ENCODE data around the gene NAPEPLD. TPM values are rescaled to one million over a fixed set of nuclear protein-coding genes. Genes with fewer than 3 reads are reported as not detected.
"Not testable (repeated sequence)": the region's sequence is repeated elsewhere in the genome, so short reads cannot be mapped to it uniquely, and the experiment has no call there.

The NAPEPLD gene
- total RNA-seq, 6 experiments from 2014 or later, result 5.8 to 24.6 (median 8.1) TPM

GRCh38 chr7:103159072-103159471 is 10.2 kb upstream of the NAPEPLD start:
- intact Hi-C loops (cut with DNase I); H3K9me3 ChIP-seq; ATAC-seq; H3K36me3 ChIP-seq; DNase-seq; H3K27me3 ChIP-seq; H3K4me3 ChIP-seq; H3K27ac ChIP-seq: not testable (repeated sequence)
- peaks cover 0 to 11% (median 0%) of the 10 kb centered on the region in 4 donors for H3K4me1 ChIP-seq
- WGBS (ENCODE audit: insufficient coverage, low coverage, low lambda C conversion rate, missing lambda C conversion rate), result 75% methylated on average over 1 of the region's 1 CpG

- 34% methylated on average over 8 of the region's 8 CpGs for WGBS (ENCODE audit: insufficient coverage, low coverage, low lambda C conversion rate, missing lambda C conversion rate)
- peak overlapping the region in 2 of 3 donors; percentile 34 to 83 for H3K27ac ChIP-seq
- peak overlapping the region in 1 of 3 donors; percentile 35 for H3K4me3 ChIP-seq
- H3K36me3 ChIP-seq; intact Hi-C loops (cut with DNase I); H3K9me3 ChIP-seq; DNase-seq; H3K27me3 ChIP-seq: not testable (repeated sequence)
- ATAC-seq, result peak in 2 of 4 donors; percentile 12 to 55
- peaks cover 0 to 40% (median 13%) of the 10 kb centered on the region in 4 donors for H3K4me1 ChIP-seq
These were observed 6.6 kb upstream of the NAPEPLD start for GRCh38 chr7:103155331-103156024.

GRCh38 chr7:103154042-103154441 is 5.1 kb upstream of the NAPEPLD start:
- intact Hi-C loops (cut with DNase I), result no loop called here
- peak overlapping the region in 2 of 3 donors; percentile 9 to 35 for H3K4me3 ChIP-seq
- peaks cover 0 to 46% (median 14%) of the 10 kb centered on the region in 4 donors for H3K4me1 ChIP-seq
- peak overlapping the region; percentile 30 to 93 (median 83) for H3K27ac ChIP-seq
- DNase-seq (no peak), ATAC-seq (peak in 1 of 4 donors; percentile 1)
- H3K9me3 ChIP-seq, result no peaks in the 10 kb centered on the region
- 54% methylated on average over 6 of the region's 6 CpGs for WGBS (ENCODE audit: insufficient coverage, low coverage, low lambda C conversion rate, missing lambda C conversion rate)
- TF ChIP-seq POLR2A (IDR thresholded peaks at IDR 0.05) (no peak), CTCF (IDR thresholded peaks at IDR 0.05) (no peak)
- no peaks in the 10 kb centered on the region for H3K27me3 ChIP-seq
- H3K36me3 ChIP-seq, result no peaks in the 10 kb centered on the region

- DNase-seq, result peak in 1 of 3 donors; percentile 58
- Histone ChIP-seq H3K4me1 (peaks cover 0 to 46% (median 14%) of the 10 kb centered on the region in 4 donors), H3K27ac (peak overlapping the region; percentile 30 to 93 (median 83)), H3K4me3 (peak overlapping the region in 2 of 3 donors; percentile 31 to 35)
- H3K36me3 ChIP-seq; H3K27me3 ChIP-seq; H3K9me3 ChIP-seq; ATAC-seq; intact Hi-C loops (cut with DNase I): not testable (repeated sequence)
- WGBS (ENCODE audit: insufficient coverage, low coverage, low lambda C conversion rate, missing lambda C conversion rate), result 40% methylated on average over 13 of the region's 23 CpGs
These were observed 4.1 kb upstream of the NAPEPLD start for GRCh38 chr7:103152744-103153617.

- DNase-seq; intact Hi-C loops (cut with DNase I); H3K4me3 ChIP-seq; H3K9me3 ChIP-seq; H3K36me3 ChIP-seq; H3K27me3 ChIP-seq: not testable (repeated sequence)
- ATAC-seq, result peak in 2 of 4 donors; percentile 12 to 15
- WGBS (ENCODE audit: insufficient coverage, low coverage, low lambda C conversion rate, missing lambda C conversion rate), result 93% methylated on average over 7 of the region's 8 CpGs
- H3K4me1 ChIP-seq, result peaks cover 0 to 46% (median 14%) of the 10 kb centered on the region in 4 donors
- H3K27ac ChIP-seq, result peak overlapping the region in 2 of 3 donors; percentile 83 to 93
These were observed 3.2 kb upstream of the NAPEPLD start for GRCh38 chr7:103151993-103152676.

GRCh38 chr7:103150192-103150591 is 1.3 kb upstream of the NAPEPLD start:
- DNase-seq (no peak), ATAC-seq (no peak)
- Histone ChIP-seq H3K36me3 (no peaks in the 10 kb centered on the region), H3K4me1 (peaks cover 0 to 62% (median 14%) of the 10 kb centered on the region in 4 donors), H3K27me3 (no peaks in the 10 kb centered on the region), H3K27ac (peak overlapping the region in 2 of 3 donors; percentile 98 to 99), H3K4me3 (no peak overlapping the region), H3K9me3 (no peaks in the 10 kb centered on the region)
- TF ChIP-seq CTCF (IDR thresholded peaks at IDR 0.05) (no peak), POLR2A (IDR thresholded peaks at IDR 0.05) (no peak)
- intact Hi-C loops (cut with DNase I), result no loop called here
